HepG2 (cell line): ENCODE measurements around the gene PRDX2. TPM values are rescaled to one million over a fixed set of nuclear protein-coding genes. Genes with fewer than 3 reads are reported as not detected.

Experiments used
- FOXA3 ChIP-seq: IDR thresholded peaks from 2 replicates; pipeline ENCODE4 v1.6.1; 2016; ENCODE audit warnings: missing genetic modification reagents, missing compliant biosample characterization
- KAT2B ChIP-seq: fragments of 150-350 bp; IDR thresholded peaks from 2 replicates; pipeline ENCODE4 v1.6.1; 2014; ENCODE audit warnings: low read depth, low read length, borderline replicate concordance
- KAT8 ChIP-seq: IDR thresholded peaks from 2 replicates; pipeline ENCODE4 v1.6.1; 2016; ENCODE audit warnings: missing genetic modification reagents, missing compliant biosample characterization
- MTERF4 ChIP-seq: sonication (generic); formaldehyde crosslinking; IDR thresholded peaks from 2 replicates; pipeline ENCODE4 v1.8.0; 2023; ENCODE audit warnings: mild to moderate bottlenecking, missing genetic modification reagents
- NAIF1 ChIP-seq: sonication (generic); formaldehyde crosslinking; IDR thresholded peaks from 2 replicates; pipeline ENCODE4 v1.5.0; 2020; ENCODE audit warnings: mild to moderate bottlenecking, missing genetic modification reagents, borderline replicate concordance
- NFKB2 ChIP-seq: sonication (generic); formaldehyde crosslinking; IDR thresholded peaks from 2 replicates; pipeline ENCODE4 v1.4.0; 2020; ENCODE audit warnings: missing genetic modification reagents, borderline replicate concordance
- NRL ChIP-seq: sonication (generic); formaldehyde crosslinking; IDR thresholded peaks from 2 replicates; pipeline ENCODE4 v1.5.0; 2020; ENCODE audit warnings: missing genetic modification reagents, mild to moderate bottlenecking, moderate library complexity, borderline replicate concordance
- PAF1 ChIP-seq: IDR thresholded peaks from 2 replicates; pipeline ENCODE4 v1.6.1; 2016; ENCODE audit warnings: missing genetic modification reagents, missing compliant biosample characterization
- PHF20 ChIP-seq: sonication (generic); formaldehyde crosslinking; IDR thresholded peaks from 2 replicates; pipeline ENCODE4 v1.5.0; 2020; ENCODE audit warnings: mild to moderate bottlenecking, missing genetic modification reagents
- SMAD3 ChIP-seq: sonication (generic); formaldehyde crosslinking; IDR thresholded peaks from 2 replicates; pipeline ENCODE4 v1.4.0; 2020; ENCODE audit warnings: missing genetic modification reagents
- SNRNP70 ChIP-seq: fragments of 200-400 bp; formaldehyde crosslinking; IDR thresholded peaks from 2 replicates; pipeline ENCODE4 v1.6.1; 2017; ENCODE audit warnings: mild to moderate bottlenecking, low read depth, low read length, moderate library complexity
- SOX13 ChIP-seq, 3 experiments: fragments of 450-650 bp in 1 of 3; sonication (generic) in 1 of 3; formaldehyde crosslinking in 1 of 3; IDR thresholded peaks in 2 of 3; conservative IDR thresholded peaks in 1 of 3; 2 replicates each; pipeline versions ENCODE4 v1.5.0 to v1.6.1; 2016 to 2020; ENCODE audit warnings: antibody characterized with exemption in 1 of 3, mild to moderate bottlenecking in 1 of 3, missing compliant biosample characterization in 1 of 3, missing genetic modification reagents in 1 of 3, moderate library complexity in 1 of 3
- SP5 ChIP-seq: IDR thresholded peaks from 2 replicates; pipeline ENCODE4 v1.6.1; 2016; ENCODE audit warnings: low read depth, borderline replicate concordance
- TRIM24 ChIP-seq: sonication (generic); formaldehyde crosslinking; IDR thresholded peaks from 2 replicates; pipeline ENCODE4 v1.8.0; 2022; ENCODE audit warnings: mild to moderate bottlenecking, missing genetic modification reagents
- ZBTB26 ChIP-seq: IDR thresholded peaks from 2 replicates; pipeline ENCODE4 v1.6.1; 2016; ENCODE audit warnings: missing compliant biosample characterization, missing genetic modification reagents, borderline replicate concordance
- ZNF138 ChIP-seq: sonication (generic); formaldehyde crosslinking; IDR thresholded peaks from 2 replicates; pipeline ENCODE4 v1.5.0; 2020; ENCODE audit warnings: mild to moderate bottlenecking, low read depth, missing genetic modification reagents
- ZNF180 ChIP-seq: sonication (generic); formaldehyde crosslinking; IDR thresholded peaks from 2 replicates; pipeline ENCODE4 v1.4.0; 2020; ENCODE audit warnings: low read depth, missing genetic modification reagents, borderline replicate concordance
- ZNF296 ChIP-seq: sonication (generic); formaldehyde crosslinking; conservative IDR thresholded peaks from 2 replicates; pipeline ENCODE4 v1.5.0; 2020; ENCODE audit warnings: mild to moderate bottlenecking, missing genetic modification reagents
- ZNF3 ChIP-seq: IDR thresholded peaks from 2 replicates; pipeline ENCODE4 v1.7.0; 2017; ENCODE audit warnings: inconsistent platforms
- ZNF607 ChIP-seq: sonication (generic); formaldehyde crosslinking; IDR thresholded peaks from 2 replicates; pipeline ENCODE4 v1.5.1; 2020; ENCODE audit warnings: missing genetic modification reagents, mild to moderate bottlenecking, borderline replicate concordance
- ZNF670 ChIP-seq: sonication (generic); formaldehyde crosslinking; IDR thresholded peaks from 2 replicates; pipeline ENCODE4 v1.8.0; 2022; ENCODE audit warnings: mild to moderate bottlenecking, missing genetic modification reagents, borderline replicate concordance
- ZNF790 ChIP-seq: sonication (generic); formaldehyde crosslinking; IDR thresholded peaks from 2 replicates; pipeline ENCODE4 v1.8.0; 2022; ENCODE audit warnings: missing genetic modification reagents, mild to moderate bottlenecking, borderline replicate concordance
- ZNF792 ChIP-seq: IDR thresholded peaks from 2 replicates; pipeline ENCODE4 v1.6.1; 2016
- polyA plus RNA-seq, 8 experiments: library from polyadenylated mRNA; depleted of rRNA in 3 of 8; stranded (reverse) in 7 of 8; unstranded in 1 of 8; fragments of >200 nt; fragmentation: Illumina TruSeq in 4 of 8; extraction: Trizol in 4 of 8; gene quantifications; 2 replicates each; pipeline versions ENCODE4 v1.2.1 to v1.2.3, GENCODE V29; 2011 to 2016; ENCODE audit warnings: low read depth in 4 of 8, missing spikeins in 1 of 8, mixed read lengths in 1 of 8; ENCODE audit not compliant: insufficient read depth in 1 of 8
- total RNA-seq, 5 experiments: library from RNA; depleted of rRNA; stranded (reverse); fragments of >200 nt; fragmentation: Illumina TruSeq; extraction: Trizol; gene quantifications; 2 replicates each; pipeline ENCODE4 v1.2.3, GENCODE V29; 2016; ENCODE audit warnings: low read depth in 1 of 5
- TF ChIP-seq, protein P1 (sequence below): IDR thresholded peaks from 2 replicates; pipeline ENCODE4 v1.6.1; 2016; ENCODE audit warnings: mild to moderate bottlenecking, missing biosample characterization, missing genetic modification reagents
- TF ChIP-seq, protein P2 (sequence below): sonication (generic); formaldehyde crosslinking; IDR thresholded peaks from 2 replicates; pipeline ENCODE4 v1.8.1; 2023; ENCODE audit warnings: mild to moderate bottlenecking, missing genetic modification reagents

Gene PRDX2
- total and polyA plus RNA-seq, 2 of the 13 experiments (the other 11 are each of a cell fraction or from before 2014, with no cell fraction given) = 218 to 381 TPM

- TF ChIP-seq MTERF4 (CRISPR knock-in tag) = peak; percentile 94
- no peak for TF ChIP-seq SOX13 (IDR thresholded peaks at IDR 0.05)
- TF ChIP-seq SOX13 (CRISPR knock-in tag; conservative IDR thresholded peaks at IDR 0.05 in 1 of 2, IDR thresholded peaks at IDR 0.05 in 1 of 2) = peak in 1 of 2 experiments; percentile 25; a peak in 2 of 4 replicates
- TF ChIP-seq ZNF296 (CRISPR knock-in tag) = peak; percentile 46; the same call in 1 of the 2 replicates
- peak; percentile 79 for TF ChIP-seq KAT8 (CRISPR knock-in tag)
- TF ChIP-seq ZNF138 (CRISPR knock-in tag) = peak; percentile 80
- peak; percentile 74; the same call in 1 of the 2 replicates for TF ChIP-seq NFKB2 (CRISPR knock-in tag)
- TF ChIP-seq NRL (CRISPR knock-in tag) = peak; percentile 78; the same call in 1 of the 2 replicates
- peak; percentile 45 for TF ChIP-seq ZNF792
- no peak for TF ChIP-seq ZNF3 (CRISPR knock-in tag)
- TF ChIP-seq ZNF790 (CRISPR knock-in tag) = 0 out of 2 replicates have a peak, but pooled peaks have one; percentile 24
- peak; percentile 95 for TF ChIP-seq ZNF670 (CRISPR knock-in tag)
- TF ChIP-seq NAIF1 (CRISPR knock-in tag) = peak; percentile 86; the same call in 1 of the 2 replicates
- TF ChIP-seq TRIM24 = no peak
- no peak for TF ChIP-seq PAF1
- TF ChIP-seq PHF20 = peak; percentile 48; the same call in 1 of the 2 replicates
- peak; percentile 17; the same call in 1 of the 2 replicates for TF ChIP-seq ZBTB26 (CRISPR knock-in tag)
- TF ChIP-seq SP5 (CRISPR knock-in tag) = no peak; the same call in 1 of the 2 replicates
- TF ChIP-seq SNRNP70 = no peak
- no peak for TF ChIP-seq ZNF180 (CRISPR knock-in tag)
- no peak for TF ChIP-seq SMAD3
- TF ChIP-seq, protein P1, sequence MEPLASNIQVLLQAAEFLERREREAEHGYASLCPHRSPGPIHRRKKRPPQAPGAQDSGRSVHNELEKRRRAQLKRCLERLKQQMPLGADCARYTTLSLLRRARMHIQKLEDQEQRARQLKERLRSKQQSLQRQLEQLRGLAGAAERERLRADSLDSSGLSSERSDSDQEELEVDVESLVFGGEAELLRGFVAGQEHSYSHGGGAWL (CRISPR knock-in tag) = peak; percentile 84; the same call in 1 of the 2 replicates
- TF ChIP-seq, protein P2, sequence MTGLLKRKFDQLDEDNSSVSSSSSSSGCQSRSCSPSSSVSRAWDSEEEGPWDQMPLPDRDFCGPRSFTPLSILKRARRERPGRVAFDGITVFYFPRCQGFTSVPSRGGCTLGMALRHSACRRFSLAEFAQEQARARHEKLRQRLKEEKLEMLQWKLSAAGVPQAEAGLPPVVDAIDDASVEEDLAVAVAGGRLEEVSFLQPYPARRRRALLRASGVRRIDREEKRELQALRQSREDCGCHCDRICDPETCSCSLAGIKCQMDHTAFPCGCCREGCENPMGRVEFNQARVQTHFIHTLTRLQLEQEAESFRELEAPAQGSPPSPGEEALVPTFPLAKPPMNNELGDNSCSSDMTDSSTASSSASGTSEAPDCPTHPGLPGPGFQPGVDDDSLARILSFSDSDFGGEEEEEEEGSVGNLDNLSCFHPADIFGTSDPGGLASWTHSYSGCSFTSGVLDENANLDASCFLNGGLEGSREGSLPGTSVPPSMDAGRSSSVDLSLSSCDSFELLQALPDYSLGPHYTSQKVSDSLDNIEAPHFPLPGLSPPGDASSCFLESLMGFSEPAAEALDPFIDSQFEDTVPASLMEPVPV (CRISPR knock-in tag) = peak; percentile 9; the same call in 1 of the 2 replicates
- peak; percentile 97; the same call in 1 of the 2 replicates for TF ChIP-seq ZNF607 (CRISPR knock-in tag)
- peak; percentile 52 for TF ChIP-seq FOXA3 (CRISPR knock-in tag)
- TF ChIP-seq KAT2B = no peak
These were observed at the start of gene PRDX2, which contains the start of gene THSD8 (continued) for GRCh38 chr19:12801466-12802266.
